MCF 10A (cell line): ENCODE measurements around the gene PCED1B. TPM values are rescaled to one million over a fixed set of nuclear protein-coding genes. Genes with fewer than 3 reads are reported as not detected.

Source experiments
- BruUV-seq: library from RNA; stranded (reverse); fragments of 400-500 nt; replicated peaks from 2 replicates; lab custom pipeline; 2021; lab: Mats Ljungman, UMichigan
- CTCF ChIA-PET: fragments of 300-600 bp; sonication (Branson Sonifier 250); formaldehyde crosslinking; extraction: SDS; loops from one replicate; lab custom pipeline; 2021; ENCODE audit warnings: antibody characterized with exemption, inconsistent platforms; lab: Yijun Ruan, JAX
- POLR2A ChIA-PET: fragments of 300-600, 350-650 bp; sonication (Branson Sonifier 250); formaldehyde crosslinking; extraction: SDS; loops from one replicate; lab custom pipeline; 2020; ENCODE audit warnings: antibody characterized with exemption, inconsistent platforms; lab: Yijun Ruan, JAX
- DNase-seq: peaks from one replicate; pipeline ENCODE4 v3.0.0-alpha.2; 2018; ENCODE audit not compliant: unreplicated experiment
- H3K27ac Mint-ChIP-seq: one replicate; pipeline ENCODE4 v1.8.0; 2022; ENCODE audit warnings: mild to moderate bottlenecking, low read depth, mixed read lengths; ENCODE audit not compliant: unreplicated experiment
- H3K27me3 Mint-ChIP-seq: one replicate; pipeline ENCODE4 v1.8.0; 2022; ENCODE audit warnings: mixed read lengths; ENCODE audit not compliant: insufficient read depth, unreplicated experiment
- H3K36me3 Mint-ChIP-seq: one replicate; pipeline ENCODE4 v1.8.0; 2022; ENCODE audit warnings: mild to moderate bottlenecking, moderate library complexity, mixed read lengths; ENCODE audit not compliant: insufficient read depth, unreplicated experiment
- H3K4me1 Mint-ChIP-seq: one replicate; pipeline ENCODE4 v1.8.0; 2022; ENCODE audit warnings: mixed read lengths; ENCODE audit not compliant: insufficient read depth, unreplicated experiment
- H3K4me3 Mint-ChIP-seq: one replicate; pipeline ENCODE4 v1.8.0; 2022; ENCODE audit warnings: mild to moderate bottlenecking, moderate library complexity, mixed read lengths; ENCODE audit not compliant: unreplicated experiment
- H3K9me3 Mint-ChIP-seq: one replicate; pipeline ENCODE4 v1.8.0; 2022; ENCODE audit warnings: mixed read lengths; ENCODE audit not compliant: unreplicated experiment
- CTCF ChIP-seq: fragments of 200-600 bp; IDR thresholded peaks from one replicate; pipeline ENCODE4 v1.8.0; 2022; ENCODE audit warnings: antibody characterized with exemption, mild to moderate bottlenecking; ENCODE audit not compliant: unreplicated experiment
- intact Hi-C: fragments of 100-400 bp; cut with micrococcal nuclease; formaldehyde crosslinking; loops from 2 replicates; pipeline ENCODE4 v1.14.1; 2022
- total RNA-seq: library from RNA; stranded (reverse); gene quantifications from 2 replicates; pipeline ENCODE4 v1.2.3, GENCODE V29; 2022

The PCED1B gene
- total RNA-seq, 1 experiment from 2014 or later, result 9.6 TPM

- H3K9me3 Mint-ChIP-seq, result no peaks in the 10 kb centered on the region
- H3K36me3 Mint-ChIP-seq, result no peaks in the 10 kb centered on the region
- peaks cover 71% of the 10 kb centered on the region for H3K4me1 Mint-ChIP-seq
- CTCF ChIA-PET, result interaction anchor here (0.7 to 2.3 kb wide), 4 partner anchors 11 to 780 kb away, joined by 3 to 8 read pairs (median 6); no protein-coding TSS in a partner anchor
- no peak overlapping the region for H3K27ac Mint-ChIP-seq
- intact Hi-C loops, result loop anchor here (10.0 kb wide), 1 partner anchor 743 kb away; no protein-coding TSS in a partner anchor
- POLR2A ChIA-PET, result interaction anchor here (0.8 to 8.3 kb wide), 17 partner anchors 8 to 311 kb away, joined by 3 to 79 read pairs (median 5); no protein-coding TSS in a partner anchor
- no peaks in the 10 kb centered on the region for H3K27me3 Mint-ChIP-seq
- no peak for TF ChIP-seq CTCF
- H3K4me3 Mint-ChIP-seq, result no peak overlapping the region
- DNase-seq, result no peak
- no TSS peak for BruUV-seq
These were observed 2.9 kb downstream of the PCED1B start for GRCh38 chr12:47082283-47082682.

GRCh38 chr12:47082796-47083621 lies 3.6 kb downstream of the PCED1B start:
- peak overlapping the region; percentile 2 for H3K4me3 Mint-ChIP-seq
- ChIA-PET POLR2A (interaction anchor here (0.7 to 8.3 kb wide), 17 partner anchors 12 to 697 kb away, joined by 3 to 79 read pairs (median 5); no protein-coding TSS in a partner anchor), CTCF (interaction anchor here (0.6 to 2.3 kb wide), 5 partner anchors 12 to 819 kb away, joined by 4 to 8 read pairs (median 6); no protein-coding TSS in a partner anchor)
- TF ChIP-seq CTCF, result no peak
- H3K9me3 Mint-ChIP-seq, result no peaks in the 10 kb centered on the region
- DNase-seq, result peak; percentile 95
- BruUV-seq, result no TSS peak
- H3K27ac Mint-ChIP-seq, result peak overlapping the region; percentile 13
- intact Hi-C loops, result loop anchor here (10.0 kb wide), 1 partner anchor 742 kb away; no protein-coding TSS in a partner anchor
- no peaks in the 10 kb centered on the region for H3K36me3 Mint-ChIP-seq
- no peaks in the 10 kb centered on the region for H3K27me3 Mint-ChIP-seq
- H3K4me1 Mint-ChIP-seq, result peaks cover 70% of the 10 kb centered on the region

GRCh38 chr12:47084172-47084571 lies 4.8 kb downstream of the PCED1B start:
- TF ChIP-seq CTCF, result no peak
- Mint-ChIP-seq H3K27me3 (no peaks in the 10 kb centered on the region), H3K9me3 (no peaks in the 10 kb centered on the region), H3K36me3 (no peaks in the 10 kb centered on the region), H3K4me3 (no peak overlapping the region), H3K4me1 (peaks cover 68% of the 10 kb centered on the region), H3K27ac (no peak overlapping the region)
- BruUV-seq, result no TSS peak
- intact Hi-C loops, result loop anchor here (10.0 kb wide), 1 partner anchor 741 kb away; no protein-coding TSS in a partner anchor
- ChIA-PET CTCF (interaction anchor here (0.9 kb wide), 1 partner anchor 82 kb away, joined by 7 read pairs; no protein-coding TSS in a partner anchor), POLR2A (interaction anchor here (0.9 to 8.3 kb wide), 6 partner anchors 11 to 220 kb away, joined by 3 to 79 read pairs (median 4); no protein-coding TSS in a partner anchor)
- DNase-seq, result no peak

- no peaks in the 10 kb centered on the region for H3K9me3 Mint-ChIP-seq
- BruUV-seq, result no TSS peak
- H3K4me1 Mint-ChIP-seq, result peaks cover 59% of the 10 kb centered on the region
- H3K27ac Mint-ChIP-seq, result peak overlapping the region; percentile 78
- H3K36me3 Mint-ChIP-seq, result no peaks in the 10 kb centered on the region
- no peaks in the 10 kb centered on the region for H3K27me3 Mint-ChIP-seq
- peak; percentile 72 for DNase-seq
- CTCF ChIA-PET, result interaction anchor here (0.6 to 1.2 kb wide), 3 partner anchors 9 to 54 kb away, joined by 3 read pairs; no protein-coding TSS in a partner anchor
- intact Hi-C loops, result loop anchor here (10.0 kb wide), 1 partner anchor 739 kb away; no protein-coding TSS in a partner anchor
- TF ChIP-seq CTCF, result no peak
- POLR2A ChIA-PET, result interaction anchor here (0.6 to 8.3 kb wide), 7 partner anchors 8 to 301 kb away, joined by 3 to 79 read pairs (median 5); no protein-coding TSS in a partner anchor
- H3K4me3 Mint-ChIP-seq, result no peak overlapping the region
These were observed 6.4 kb downstream of the PCED1B start for GRCh38 chr12:47085815-47086252.
